ENCODE data around the gene CCDC40. TPM values are rescaled to one million over a fixed set of nuclear protein-coding genes. Genes with fewer than 3 reads are reported as not detected.

The CCDC40 gene
- total RNA-seq, 1 experiment from 2014 or later, result 16.3 TPM

- no peak for TF ChIP-seq FOXP4 (CRISPR knock-in tag; IDR thresholded peaks at IDR 0.05)
- TF ChIP-seq ZNF425 (CRISPR knock-in tag; conservative IDR thresholded peaks at IDR 0.05), result no peak
- TF ChIP-seq STAT6 (CRISPR knock-in tag; conservative IDR thresholded peaks at IDR 0.05; ENCODE audit: low read depth), result no peak
- no peak for TF ChIP-seq EMX1 (CRISPR knock-in tag; IDR thresholded peaks at IDR 0.05)
- TF ChIP-seq ATF6 (CRISPR knock-in tag; IDR thresholded peaks at IDR 0.05), result no peak
- no peak for TF ChIP-seq ZNF281 (CRISPR knock-in tag; IDR thresholded peaks at IDR 0.05)
- no peak for TF ChIP-seq ZBTB21 (CRISPR knock-in tag; IDR thresholded peaks at IDR 0.05; ENCODE audit: borderline replicate concordance)
- TF ChIP-seq CREM (CRISPR knock-in tag; IDR thresholded peaks at IDR 0.05), result no peak
- no peak for TF ChIP-seq MLX (CRISPR knock-in tag; IDR thresholded peaks at IDR 0.05)
- TF ChIP-seq ZNF671 (CRISPR knock-in tag; IDR thresholded peaks at IDR 0.05), result no peak
Measured at GRCh38 chr17:80108036-80108971, 71.9 kb downstream of the CCDC40 start (continued).

Data from WTC11 (cell line).